ENCODE measurements around the gene TEC.

TEC gene

GRCh38 chr4:48194971-48195370 is 74.7 kb downstream of the TEC start:
- no peak for TF ChIP-seq ZFX (IDR thresholded peaks at IDR 0.05; ENCODE audit: borderline replicate concordance)
- TF ChIP-seq, protein P1, sequence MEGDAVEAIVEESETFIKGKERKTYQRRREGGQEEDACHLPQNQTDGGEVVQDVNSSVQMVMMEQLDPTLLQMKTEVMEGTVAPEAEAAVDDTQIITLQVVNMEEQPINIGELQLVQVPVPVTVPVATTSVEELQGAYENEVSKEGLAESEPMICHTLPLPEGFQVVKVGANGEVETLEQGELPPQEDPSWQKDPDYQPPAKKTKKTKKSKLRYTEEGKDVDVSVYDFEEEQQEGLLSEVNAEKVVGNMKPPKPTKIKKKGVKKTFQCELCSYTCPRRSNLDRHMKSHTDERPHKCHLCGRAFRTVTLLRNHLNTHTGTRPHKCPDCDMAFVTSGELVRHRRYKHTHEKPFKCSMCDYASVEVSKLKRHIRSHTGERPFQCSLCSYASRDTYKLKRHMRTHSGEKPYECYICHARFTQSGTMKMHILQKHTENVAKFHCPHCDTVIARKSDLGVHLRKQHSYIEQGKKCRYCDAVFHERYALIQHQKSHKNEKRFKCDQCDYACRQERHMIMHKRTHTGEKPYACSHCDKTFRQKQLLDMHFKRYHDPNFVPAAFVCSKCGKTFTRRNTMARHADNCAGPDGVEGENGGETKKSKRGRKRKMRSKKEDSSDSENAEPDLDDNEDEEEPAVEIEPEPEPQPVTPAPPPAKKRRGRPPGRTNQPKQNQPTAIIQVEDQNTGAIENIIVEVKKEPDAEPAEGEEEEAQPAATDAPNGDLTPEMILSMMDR (IDR thresholded peaks at IDR 0.05) = no peak
- H3K27ac ChIP-seq = no peak overlapping the region

DNA sequence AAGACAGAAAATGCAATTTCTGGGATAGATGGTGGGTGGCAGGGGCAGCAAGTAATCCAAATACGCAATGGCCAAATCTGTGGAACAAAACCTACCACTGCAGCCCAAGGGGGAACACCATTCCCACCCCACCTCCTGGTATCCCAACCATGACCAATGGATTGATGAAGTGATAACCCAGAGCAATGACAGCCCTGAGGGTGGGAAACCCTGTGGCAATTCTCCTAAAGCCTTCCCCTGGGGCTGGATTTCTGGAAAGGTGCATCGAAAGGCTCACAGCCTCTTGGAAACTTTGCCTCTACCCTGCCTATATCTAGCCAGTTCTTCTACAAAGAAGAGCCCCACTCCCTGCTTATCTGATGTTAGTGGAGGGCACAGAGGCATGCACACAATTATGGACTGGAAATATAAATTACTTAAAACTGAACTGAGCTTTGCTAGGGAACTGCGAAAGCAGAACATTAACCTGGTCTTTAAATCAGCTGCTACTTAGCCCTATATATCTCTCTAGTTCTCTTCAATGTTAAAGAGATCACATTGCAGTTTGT is 75.6 kb downstream of the TEC start:
- H3K27ac ChIP-seq = no peak overlapping the region
- TF ChIP-seq, protein P1 (IDR thresholded peaks at IDR 0.05) = no peak
- no peak for TF ChIP-seq ZFX (IDR thresholded peaks at IDR 0.05; ENCODE audit: borderline replicate concordance)

- TF ChIP-seq, protein P1 (IDR thresholded peaks at IDR 0.05) = no peak
- no peak for TF ChIP-seq ZFX (IDR thresholded peaks at IDR 0.05; ENCODE audit: borderline replicate concordance)
- H3K27ac ChIP-seq = no peak overlapping the region
These were observed 76.4 kb downstream of the TEC start for GRCh38 chr4:48193096-48193836.

GRCh38 chr4:48191758-48192157 is 77.9 kb downstream of the TEC start:
- H3K27ac ChIP-seq = no peak overlapping the region
- TF ChIP-seq ZFX (IDR thresholded peaks at IDR 0.05; ENCODE audit: borderline replicate concordance) = no peak
- TF ChIP-seq, protein P1 (IDR thresholded peaks at IDR 0.05) = no peak

- H3K27ac ChIP-seq = no peak overlapping the region
- no peak for TF ChIP-seq ZFX (IDR thresholded peaks at IDR 0.05; ENCODE audit: borderline replicate concordance)
These were observed 78.8 kb downstream of the TEC start for GRCh38 chr4:48190839-48191238.

- H3K27ac ChIP-seq = no peak overlapping the region
- TF ChIP-seq, protein P1 (IDR thresholded peaks at IDR 0.05) = no peak
- TF ChIP-seq ZFX (IDR thresholded peaks at IDR 0.05; ENCODE audit: borderline replicate concordance) = no peak
These were observed 79.9 kb downstream of the TEC start for GRCh38 chr4:48189731-48190130.

GRCh38 chr4:48188390-48188789 is 81.2 kb downstream of the TEC start:
- no peak overlapping the region for H3K27ac ChIP-seq
- no peak for TF ChIP-seq ZFX (IDR thresholded peaks at IDR 0.05; ENCODE audit: borderline replicate concordance)
- TF ChIP-seq, protein P1 (IDR thresholded peaks at IDR 0.05) = no peak

Data from 22Rv1 (cell line).